HCT116 (cell line): ENCODE data around the gene SLC13A3.

ENCODE experiments used
- EZH2 ChIP-seq: fragments of 200-600 bp; sonication (generic); IDR thresholded peaks from 2 replicates; pipeline ENCODE4 v1.6.1; 2017; ENCODE audit warnings: antibody characterized with exemption, mixed run types
- JUND ChIP-seq: IDR thresholded peaks from 2 replicates; pipeline ENCODE4 v1.6.1; 2012
- TF ChIP-seq, protein P1 (sequence below), 3 experiments: fragments of 200-600 bp in 1 of 3; sonication (generic) in 1 of 3; IDR thresholded peaks in 2 of 3; conservative IDR thresholded peaks in 1 of 3; 2 replicates each; pipeline ENCODE4 v1.5.1; 2012 to 2017; ENCODE audit warnings: low read depth in 2 of 3, low read length in 2 of 3, antibody characterized with exemption in 1 of 3, borderline replicate concordance in 1 of 3, control low read depth in 1 of 3, mild to moderate bottlenecking in 1 of 3, mixed read lengths in 1 of 3, mixed run types in 1 of 3, moderate library complexity in 1 of 3; ENCODE audit not compliant: insufficient read depth in 1 of 3

DNA sequence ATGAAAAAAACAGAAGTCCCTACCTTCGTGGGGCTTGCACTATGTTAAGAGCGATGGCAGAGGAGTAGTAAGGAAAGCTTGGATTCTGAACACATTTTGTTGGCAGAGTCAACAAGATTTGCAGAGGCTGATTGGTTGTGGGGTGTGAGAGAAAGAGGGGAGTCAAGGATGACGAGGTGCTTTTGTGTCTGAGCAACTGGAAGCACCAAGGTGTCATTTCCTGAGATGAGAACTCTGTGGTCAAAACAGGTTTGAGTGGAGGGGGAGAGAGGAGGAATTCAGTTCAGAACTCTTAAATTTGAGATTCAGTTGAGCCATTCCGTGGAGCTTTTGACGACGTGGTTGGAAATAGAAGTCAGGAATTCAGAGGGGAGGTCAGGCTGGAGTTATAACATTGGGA lies 104.3 kb downstream of the SLC13A3 start:
- TF ChIP-seq JUND = no peak
- TF ChIP-seq, protein P1, sequence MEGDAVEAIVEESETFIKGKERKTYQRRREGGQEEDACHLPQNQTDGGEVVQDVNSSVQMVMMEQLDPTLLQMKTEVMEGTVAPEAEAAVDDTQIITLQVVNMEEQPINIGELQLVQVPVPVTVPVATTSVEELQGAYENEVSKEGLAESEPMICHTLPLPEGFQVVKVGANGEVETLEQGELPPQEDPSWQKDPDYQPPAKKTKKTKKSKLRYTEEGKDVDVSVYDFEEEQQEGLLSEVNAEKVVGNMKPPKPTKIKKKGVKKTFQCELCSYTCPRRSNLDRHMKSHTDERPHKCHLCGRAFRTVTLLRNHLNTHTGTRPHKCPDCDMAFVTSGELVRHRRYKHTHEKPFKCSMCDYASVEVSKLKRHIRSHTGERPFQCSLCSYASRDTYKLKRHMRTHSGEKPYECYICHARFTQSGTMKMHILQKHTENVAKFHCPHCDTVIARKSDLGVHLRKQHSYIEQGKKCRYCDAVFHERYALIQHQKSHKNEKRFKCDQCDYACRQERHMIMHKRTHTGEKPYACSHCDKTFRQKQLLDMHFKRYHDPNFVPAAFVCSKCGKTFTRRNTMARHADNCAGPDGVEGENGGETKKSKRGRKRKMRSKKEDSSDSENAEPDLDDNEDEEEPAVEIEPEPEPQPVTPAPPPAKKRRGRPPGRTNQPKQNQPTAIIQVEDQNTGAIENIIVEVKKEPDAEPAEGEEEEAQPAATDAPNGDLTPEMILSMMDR (IDR thresholded peaks at IDR 0.05 in 2 of 3, conservative IDR thresholded peaks at IDR 0.05 in 1 of 3; ENCODE audit: borderline replicate concordance in 1 of 3, insufficient read depth in 1 of 3, low read depth in 2 of 3, low read length in 2 of 3) = no peak
- TF ChIP-seq EZH2 = no peak
